Ovary (tissue), 3 donors: ENCODE data around the gene MAN1A1.

ENCODE experiments used
- POLR2A ChIP-seq: fragments of 450-650 bp; IDR thresholded peaks from one replicate; pipeline ENCODE4 v1.6.1; 2017; ENCODE audit warnings: antibody characterized with exemption, mild to moderate bottlenecking, moderate library complexity
- TF ChIP-seq, protein P1 (sequence below), 3 donors: fragments of 450-650 bp in 2 of 3; fragments of 200-600 bp in 1 of 3; IDR thresholded peaks; one replicate each; pipeline versions ENCODE4 v1.5.1 to v1.8.0; 2016 to 2022; ENCODE audit warnings: antibody characterized with exemption in 3 of 3, mild to moderate bottlenecking in 1 of 3
- donor health status: DM: no; HTN: no; CAD: no.

- TF ChIP-seq, protein P1, sequence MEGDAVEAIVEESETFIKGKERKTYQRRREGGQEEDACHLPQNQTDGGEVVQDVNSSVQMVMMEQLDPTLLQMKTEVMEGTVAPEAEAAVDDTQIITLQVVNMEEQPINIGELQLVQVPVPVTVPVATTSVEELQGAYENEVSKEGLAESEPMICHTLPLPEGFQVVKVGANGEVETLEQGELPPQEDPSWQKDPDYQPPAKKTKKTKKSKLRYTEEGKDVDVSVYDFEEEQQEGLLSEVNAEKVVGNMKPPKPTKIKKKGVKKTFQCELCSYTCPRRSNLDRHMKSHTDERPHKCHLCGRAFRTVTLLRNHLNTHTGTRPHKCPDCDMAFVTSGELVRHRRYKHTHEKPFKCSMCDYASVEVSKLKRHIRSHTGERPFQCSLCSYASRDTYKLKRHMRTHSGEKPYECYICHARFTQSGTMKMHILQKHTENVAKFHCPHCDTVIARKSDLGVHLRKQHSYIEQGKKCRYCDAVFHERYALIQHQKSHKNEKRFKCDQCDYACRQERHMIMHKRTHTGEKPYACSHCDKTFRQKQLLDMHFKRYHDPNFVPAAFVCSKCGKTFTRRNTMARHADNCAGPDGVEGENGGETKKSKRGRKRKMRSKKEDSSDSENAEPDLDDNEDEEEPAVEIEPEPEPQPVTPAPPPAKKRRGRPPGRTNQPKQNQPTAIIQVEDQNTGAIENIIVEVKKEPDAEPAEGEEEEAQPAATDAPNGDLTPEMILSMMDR (IDR thresholded peaks at IDR 0.05), result no peak
- TF ChIP-seq POLR2A, result no peak
Observed at GRCh38 chr6:119182216-119182803, 167.3 kb downstream of the MAN1A1 start.
